ENCODE measurements around the gene MBOAT2. TPM values are rescaled to one million over a fixed set of nuclear protein-coding genes. Genes with fewer than 3 reads are reported as not detected.
"Not testable (repeated sequence)": the region's sequence is repeated elsewhere in the genome, so short reads cannot be mapped to it uniquely, and the experiment has no call there.

The MBOAT2 gene
- total RNA-seq, 2 experiments from 2014 or later: 8.8 to 10.6 TPM

DNA sequence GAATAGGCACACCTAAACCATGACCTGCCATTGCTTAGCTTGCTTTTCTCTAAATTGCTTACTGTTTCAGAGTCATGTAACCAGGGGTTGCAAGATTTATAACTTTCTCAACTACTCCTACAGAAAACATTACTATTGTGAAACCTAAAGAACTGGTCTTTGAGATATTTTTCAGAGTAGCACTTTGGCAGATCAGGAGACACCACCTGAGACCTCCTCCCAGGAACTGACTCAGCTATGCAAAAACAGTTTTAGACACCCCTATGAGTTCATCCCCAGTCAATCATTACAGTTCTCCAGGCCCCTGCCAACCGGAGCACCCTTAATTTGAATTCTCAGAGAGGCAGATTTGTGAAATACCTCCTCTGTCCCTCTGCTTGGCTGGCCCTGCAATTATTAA is 80.3 kb downstream of the MBOAT2 start:
- peaks cover 6% of the 10 kb centered on the region for H3K27me3 Mint-ChIP-seq
- ChIA-PET POLR2A (no interaction called here), CTCF (interaction anchor here (1.2 kb wide), 1 partner anchor 70 kb away, joined by 3 read pairs; no protein-coding TSS in a partner anchor)
- H3K4me1 Mint-ChIP-seq: peaks cover 1% of the 10 kb centered on the region
- no peaks in the 10 kb centered on the region for H3K9me3 Mint-ChIP-seq
- H3K27ac Mint-ChIP-seq: no peak overlapping the region
- no peak for DNase-seq
- H3K4me3 Mint-ChIP-seq: no peak overlapping the region
- H3K36me3 Mint-ChIP-seq (ENCODE audit: low read depth): no peaks in the 10 kb centered on the region

DNA sequence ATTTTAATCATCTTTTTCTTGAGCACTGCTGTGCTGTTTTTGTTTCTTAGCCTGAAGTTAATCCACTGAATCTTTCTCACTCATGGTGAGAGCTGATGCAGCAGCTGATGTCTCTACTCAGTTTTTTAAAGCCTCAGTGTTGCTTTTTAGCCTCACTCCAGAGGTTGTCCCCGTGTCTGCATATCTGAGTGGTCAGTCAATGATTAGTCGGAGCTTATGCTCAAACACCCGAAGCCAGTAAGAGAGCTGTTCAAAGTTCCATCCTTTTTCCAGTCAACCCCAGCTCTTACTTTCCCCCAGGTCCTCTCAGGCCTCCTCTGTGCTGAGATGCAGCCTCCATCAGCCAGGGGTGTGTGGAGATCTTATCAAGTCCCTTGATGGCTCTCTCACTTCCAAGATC is 81.1 kb downstream of the MBOAT2 start:
- H3K27ac Mint-ChIP-seq: no peak overlapping the region
- no peaks in the 10 kb centered on the region for H3K36me3 Mint-ChIP-seq (ENCODE audit: low read depth)
- CTCF ChIA-PET: interaction anchor here (0.7 to 1.2 kb wide), 2 partner anchors 70 to 623 kb away, joined by 3 read pairs; no protein-coding TSS in a partner anchor

DNA sequence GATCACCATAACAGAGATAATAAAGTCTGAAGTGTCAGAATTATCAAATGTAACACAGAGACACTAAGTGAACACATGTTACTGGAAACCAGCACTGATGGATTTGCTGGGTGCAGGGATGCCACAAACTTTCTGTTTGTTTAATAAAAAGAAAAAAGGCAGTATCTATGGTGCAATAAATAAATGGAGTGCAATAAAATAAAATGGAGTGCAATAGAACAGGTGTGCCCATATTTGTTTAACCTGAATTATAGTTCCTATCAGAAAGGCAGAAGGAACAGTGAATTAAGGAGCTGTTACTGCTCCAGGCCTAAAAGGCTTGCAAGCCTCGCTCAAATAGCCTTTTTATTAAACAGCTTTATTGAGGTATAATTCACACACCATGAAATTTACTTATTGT is 85.1 kb downstream of the MBOAT2 start:
- POLR2A ChIA-PET: no interaction called here
- H3K27me3 Mint-ChIP-seq: peaks cover 6% of the 10 kb centered on the region
- no peak overlapping the region for H3K27ac Mint-ChIP-seq
- no peaks in the 10 kb centered on the region for H3K9me3 Mint-ChIP-seq
- no peaks in the 10 kb centered on the region for H3K36me3 Mint-ChIP-seq (ENCODE audit: low read depth)
- no peaks in the 10 kb centered on the region for H3K4me1 Mint-ChIP-seq
- H3K4me3 Mint-ChIP-seq: no peak overlapping the region
- DNase-seq: no peak
- CTCF ChIA-PET: no interaction called here

More for the DNA sequence above, 81.1 kb downstream of the MBOAT2 start:
- Mint-ChIP-seq H3K4me1 (peaks cover 1% of the 10 kb centered on the region), H3K9me3 (no peaks in the 10 kb centered on the region), H3K4me3 (no peak overlapping the region), H3K27me3 (peaks cover 6% of the 10 kb centered on the region)
- POLR2A ChIA-PET: no interaction called here
- no peak for DNase-seq

DNA sequence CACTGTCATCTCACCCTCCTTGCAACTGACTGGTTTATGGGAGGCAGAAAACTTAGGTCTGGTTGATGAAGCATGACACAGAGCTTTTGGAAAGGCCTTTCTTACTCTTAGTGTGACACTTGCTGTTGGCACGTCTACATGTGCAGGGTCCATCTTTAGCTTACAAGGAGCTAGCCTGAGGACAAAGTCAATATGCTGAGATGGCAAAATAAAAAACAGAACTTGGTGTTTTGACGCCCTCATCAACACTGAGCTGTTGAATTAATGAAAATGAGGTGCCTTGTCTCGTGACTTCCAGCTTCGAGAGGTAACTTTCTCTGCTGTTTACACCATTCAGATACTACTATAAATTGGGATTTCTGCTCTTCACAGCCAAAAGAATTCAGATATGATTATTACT is 87.5 kb downstream of the MBOAT2 start:
- POLR2A ChIA-PET: no interaction called here
- DNase-seq: no peak

DNA sequence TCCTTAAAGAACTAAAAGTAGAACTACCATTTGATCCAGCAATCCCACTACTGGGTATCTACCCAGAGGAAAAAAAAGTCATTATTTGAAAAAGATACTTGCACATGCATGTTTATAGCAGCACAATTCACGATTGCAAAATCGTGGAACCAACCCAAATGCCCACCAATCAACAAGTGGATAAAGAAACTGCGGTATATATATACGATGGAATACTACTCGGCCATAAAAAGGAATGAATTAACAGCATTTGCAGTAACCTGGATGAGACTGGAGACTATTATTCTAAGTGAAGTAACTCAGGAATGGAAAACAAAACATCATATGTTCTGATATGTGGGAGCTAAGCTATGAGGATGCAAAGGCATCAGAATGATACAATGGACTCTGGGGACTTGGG is 89.7 kb downstream of the MBOAT2 start:
- H3K36me3 Mint-ChIP-seq (ENCODE audit: low read depth); H3K4me3 Mint-ChIP-seq; POLR2A ChIA-PET; H3K27ac Mint-ChIP-seq; DNase-seq; H3K27me3 Mint-ChIP-seq; H3K4me1 Mint-ChIP-seq: not testable (repeated sequence)
- CTCF ChIA-PET: interaction anchor here (0.6 kb wide), 1 partner anchor 173 kb away, joined by 4 read pairs; no protein-coding TSS in a partner anchor
- peaks cover 12% of the 10 kb centered on the region for H3K9me3 Mint-ChIP-seq

More for the DNA sequence above, 87.5 kb downstream of the MBOAT2 start:
- Mint-ChIP-seq H3K27ac (no peak overlapping the region), H3K4me3 (no peak overlapping the region), H3K4me1 (no peaks in the 10 kb centered on the region), H3K27me3 (peaks cover 2% of the 10 kb centered on the region), H3K9me3 (peaks cover 7% of the 10 kb centered on the region), H3K36me3 (ENCODE audit: low read depth) (no peaks in the 10 kb centered on the region)
- CTCF ChIA-PET: no interaction called here

DNA sequence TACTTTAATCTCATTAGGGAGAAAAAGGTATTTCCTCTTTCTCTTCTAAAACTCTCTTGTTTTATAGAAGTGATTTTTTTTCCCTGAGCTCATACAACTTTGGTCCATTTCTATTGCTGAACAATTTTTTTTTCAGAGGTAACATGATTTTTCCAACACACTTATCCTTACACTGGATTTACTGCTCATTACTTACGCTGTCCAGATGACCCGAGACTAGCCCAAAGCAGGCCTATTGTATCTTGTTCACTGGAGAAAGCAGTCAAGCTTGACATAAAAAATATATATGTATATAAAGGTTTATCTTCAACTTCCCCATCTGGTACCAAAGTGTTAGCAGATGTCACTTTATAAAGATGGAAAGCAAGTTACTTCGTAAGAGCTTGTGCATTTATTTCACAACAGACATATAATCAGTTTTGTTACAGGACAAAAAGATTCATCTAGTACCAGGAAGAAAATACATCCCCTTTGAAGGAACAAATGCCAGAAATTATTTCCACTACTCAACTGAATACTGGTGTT is 95.7 kb downstream of the MBOAT2 start:
- Mint-ChIP-seq H3K27ac (no peak overlapping the region), H3K4me3 (no peak overlapping the region), H3K4me1 (no peaks in the 10 kb centered on the region), H3K9me3 (peaks cover 15% of the 10 kb centered on the region), H3K36me3 (ENCODE audit: low read depth) (peaks cover 1% of the 10 kb centered on the region), H3K27me3 (no peaks in the 10 kb centered on the region)
- no peak for DNase-seq
- ChIA-PET POLR2A (no interaction called here), CTCF (interaction anchor here (0.6 kb wide), 2 partner anchors 209 to 1822 kb away, joined by 3 read pairs; no protein-coding TSS in a partner anchor)

DNA sequence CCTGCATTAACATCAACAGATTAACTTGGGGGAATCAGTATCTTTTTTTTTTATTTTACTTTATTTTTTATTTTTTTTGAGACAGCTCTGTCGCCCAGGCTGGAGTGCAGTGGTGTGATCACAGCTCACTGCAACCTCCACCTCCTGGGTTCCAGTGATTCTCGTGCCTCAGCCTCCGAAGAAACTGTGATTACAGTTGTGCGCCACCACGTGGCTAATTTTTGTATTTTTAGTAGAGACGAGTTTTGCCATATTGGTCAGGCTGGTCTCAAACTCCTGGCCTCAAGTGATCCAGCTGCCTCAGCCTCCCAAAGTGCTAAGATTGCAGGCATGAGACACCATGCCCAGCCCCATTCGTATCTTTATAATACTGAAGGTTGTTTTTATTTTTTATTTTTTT is 99.6 kb downstream of the MBOAT2 start:
- CTCF ChIA-PET: interaction anchor here (0.7 kb wide), 1 partner anchor 330 kb away, joined by 3 read pairs; no protein-coding TSS in a partner anchor
- H3K36me3 Mint-ChIP-seq (ENCODE audit: low read depth); H3K27ac Mint-ChIP-seq; H3K9me3 Mint-ChIP-seq; H3K4me1 Mint-ChIP-seq; DNase-seq; H3K4me3 Mint-ChIP-seq; H3K27me3 Mint-ChIP-seq; POLR2A ChIA-PET: not testable (repeated sequence)

DNA sequence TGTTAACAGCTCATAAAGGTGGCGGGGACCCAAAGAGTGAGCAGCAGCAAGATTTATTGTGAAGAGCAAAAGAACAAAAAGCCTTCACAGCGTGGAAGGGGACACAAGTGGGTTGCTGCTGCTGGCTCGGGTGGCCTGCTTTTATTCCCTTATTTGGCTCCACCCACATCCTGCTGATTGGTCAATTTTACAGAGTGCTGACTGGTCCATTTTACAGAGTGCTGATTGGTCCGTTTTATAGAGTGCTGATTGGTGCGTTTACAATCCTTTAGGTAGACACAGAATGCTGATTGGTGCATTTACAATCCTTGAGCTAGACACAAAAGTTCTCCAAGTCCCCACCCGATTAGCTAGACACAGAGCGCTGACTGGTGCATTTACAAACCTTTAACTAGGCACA is 100.7 kb downstream of the MBOAT2 start:
- DNase-seq; H3K27me3 Mint-ChIP-seq; H3K36me3 Mint-ChIP-seq (ENCODE audit: low read depth): not testable (repeated sequence)

DNA sequence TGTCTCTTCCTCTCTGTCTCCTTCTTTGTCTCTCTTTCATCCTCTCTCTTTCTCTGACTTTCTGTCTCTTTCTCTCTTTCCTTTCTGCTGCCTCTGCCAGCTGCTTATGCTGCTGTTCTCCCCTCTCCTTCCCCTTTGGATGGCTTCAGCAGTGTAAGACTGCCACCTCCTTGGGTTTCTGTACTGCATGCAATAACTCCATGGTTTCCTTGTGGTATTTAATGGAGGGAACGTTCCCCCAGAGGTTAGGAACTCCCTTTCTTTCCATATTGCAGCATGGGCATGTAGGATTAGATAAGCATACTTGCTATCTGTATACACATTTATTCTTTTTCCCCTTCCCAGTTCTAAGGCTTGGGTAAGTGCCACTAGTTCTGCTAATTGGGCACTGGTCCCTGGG is 106.3 kb downstream of the MBOAT2 start:
- CTCF ChIA-PET: interaction anchor here (0.6 kb wide), 1 partner anchor 1423 kb away, joined by 3 read pairs; no protein-coding TSS in a partner anchor
- H3K27me3 Mint-ChIP-seq; H3K4me3 Mint-ChIP-seq; POLR2A ChIA-PET; H3K36me3 Mint-ChIP-seq (ENCODE audit: low read depth); H3K9me3 Mint-ChIP-seq; H3K27ac Mint-ChIP-seq; H3K4me1 Mint-ChIP-seq; DNase-seq: not testable (repeated sequence)

More for the DNA sequence above, 100.7 kb downstream of the MBOAT2 start:
- POLR2A ChIA-PET, H3K4me3 Mint-ChIP-seq, H3K9me3 Mint-ChIP-seq, H3K27ac Mint-ChIP-seq, H3K4me1 Mint-ChIP-seq: not testable (repeated sequence)
- CTCF ChIA-PET: interaction anchor here (0.6 to 0.7 kb wide), 2 partner anchors 17 to 820 kb away, joined by 3 to 4 read pairs; no protein-coding TSS in a partner anchor

DNA sequence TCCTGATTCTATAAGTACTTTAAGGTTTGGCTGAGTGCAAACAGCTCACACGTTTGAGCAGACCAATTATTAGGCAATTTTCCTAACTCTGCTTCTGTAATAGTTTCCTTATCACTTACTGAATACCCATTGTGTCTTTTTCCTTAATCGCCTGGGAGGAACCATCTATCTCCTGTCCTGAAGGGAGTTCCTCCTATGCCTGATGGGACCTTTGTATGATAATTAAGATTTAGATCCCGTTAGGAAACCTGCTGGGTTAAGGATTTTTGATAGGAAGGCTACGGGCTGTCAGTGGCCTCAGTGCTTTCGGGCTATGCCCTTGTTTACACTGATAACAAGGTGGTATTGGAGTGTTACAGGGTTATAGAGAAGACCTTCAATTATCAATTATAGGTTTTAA is 106.8 kb downstream of the MBOAT2 start:
- H3K27ac Mint-ChIP-seq; H3K4me3 Mint-ChIP-seq; H3K9me3 Mint-ChIP-seq; DNase-seq; POLR2A ChIA-PET; CTCF ChIA-PET; H3K36me3 Mint-ChIP-seq (ENCODE audit: low read depth); H3K4me1 Mint-ChIP-seq; H3K27me3 Mint-ChIP-seq: not testable (repeated sequence)

DNA sequence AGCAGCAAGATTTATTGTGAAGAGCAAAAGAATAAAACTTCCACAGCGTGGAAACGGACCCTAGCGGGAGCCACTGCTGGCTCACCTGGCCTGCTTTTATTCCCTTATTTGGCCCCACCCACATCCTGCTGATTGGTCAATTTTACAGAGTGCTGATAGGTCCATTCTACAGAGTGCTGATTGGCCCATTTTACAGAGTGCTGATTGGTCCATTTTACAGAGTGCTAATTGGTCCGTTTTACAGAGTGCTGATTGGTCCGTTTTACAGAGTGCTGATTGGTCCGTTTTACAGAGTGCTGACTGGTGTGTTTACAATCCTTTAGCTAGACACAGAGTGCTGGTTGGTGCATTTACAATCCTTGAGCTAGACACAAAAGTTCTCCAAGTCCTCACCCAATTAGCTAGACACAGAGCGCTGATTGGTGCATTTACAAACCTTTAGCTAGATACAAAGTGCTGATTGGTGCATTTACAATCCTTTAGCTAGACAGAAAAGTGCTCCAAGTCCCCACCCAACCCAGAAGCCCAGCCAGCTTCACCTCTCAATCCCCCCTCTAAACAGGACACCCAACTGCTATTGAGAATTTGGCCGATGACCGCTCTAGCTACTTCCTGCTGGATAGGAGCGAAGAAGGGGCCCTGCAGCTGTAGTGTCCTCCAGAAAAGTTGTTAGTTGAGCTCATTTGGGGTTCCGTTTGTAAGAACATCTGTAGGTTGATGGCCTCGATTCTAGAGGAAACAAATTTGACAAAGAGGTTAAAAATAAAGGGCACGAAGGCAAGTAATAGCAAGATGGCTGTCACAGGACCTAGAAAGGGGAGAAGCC is 108.2 kb downstream of the MBOAT2 start:
- DNase-seq; POLR2A ChIA-PET; H3K27me3 Mint-ChIP-seq; H3K4me3 Mint-ChIP-seq; CTCF ChIA-PET; H3K36me3 Mint-ChIP-seq (ENCODE audit: low read depth); H3K27ac Mint-ChIP-seq; H3K9me3 Mint-ChIP-seq; H3K4me1 Mint-ChIP-seq: not testable (repeated sequence)

DNA sequence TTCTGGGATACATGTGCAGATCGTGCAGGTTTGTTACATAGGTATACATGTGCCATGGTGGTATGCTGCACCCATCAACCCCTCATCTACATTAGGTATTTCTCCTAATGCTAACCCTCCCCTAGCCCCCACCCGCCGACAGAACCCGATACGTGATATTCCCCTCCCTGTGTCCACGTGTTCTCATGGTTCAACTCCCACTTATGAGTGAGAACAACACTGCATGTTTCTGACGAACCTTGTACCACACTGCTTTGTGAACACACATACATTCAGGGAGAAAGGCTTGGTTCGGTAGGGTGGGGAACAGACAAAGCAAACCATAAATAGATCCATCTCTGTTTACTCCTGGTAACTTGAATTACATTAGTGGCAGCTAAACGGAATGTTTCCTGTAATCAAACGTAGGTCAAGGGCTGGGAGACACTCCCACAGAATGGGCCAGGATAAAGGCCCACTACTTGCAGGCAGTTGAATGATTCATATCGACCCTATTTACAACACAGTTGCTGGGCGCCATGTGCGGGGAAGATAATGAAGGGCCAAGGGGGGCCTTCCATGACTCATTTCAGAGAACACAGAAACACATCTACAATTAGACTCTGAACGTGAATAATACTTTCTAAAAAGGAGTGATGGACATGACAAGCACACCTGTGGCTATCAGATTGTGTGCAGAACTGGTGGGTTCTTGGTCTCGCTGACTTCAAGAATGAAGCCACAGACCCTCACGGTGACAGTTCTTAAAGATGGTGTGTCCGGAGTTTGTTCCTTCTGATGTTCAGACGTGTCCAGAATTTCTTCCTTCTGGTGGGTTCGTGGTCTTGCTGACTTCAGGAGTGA is 109.3 kb downstream of the MBOAT2 start:
- POLR2A ChIA-PET: no interaction called here
- Mint-ChIP-seq H3K9me3 (peaks cover 3% of the 10 kb centered on the region), H3K27ac (no peak overlapping the region), H3K4me1 (no peaks in the 10 kb centered on the region), H3K27me3 (no peaks in the 10 kb centered on the region), H3K36me3 (ENCODE audit: low read depth) (no peaks in the 10 kb centered on the region), H3K4me3 (no peak overlapping the region)
- no peak for DNase-seq
- CTCF ChIA-PET: no interaction called here

DNA sequence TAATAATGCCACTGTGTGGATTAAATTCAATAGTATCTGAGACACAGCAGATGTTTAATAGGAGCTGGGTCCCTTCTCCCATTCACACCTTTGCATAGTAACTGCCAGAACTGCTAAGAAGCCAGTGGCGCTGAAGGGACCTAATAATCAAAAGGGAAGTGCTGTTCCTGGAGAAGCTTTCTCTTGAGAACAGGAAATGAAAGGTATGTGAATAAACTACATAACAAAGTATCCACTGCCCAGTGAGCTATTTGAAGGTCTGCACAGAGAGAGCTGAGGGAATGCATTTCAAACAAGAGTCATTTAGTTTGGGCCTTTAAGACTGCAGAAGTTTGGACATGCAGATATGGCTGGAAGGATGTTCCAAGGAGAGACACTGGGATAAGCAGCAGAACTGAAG is 110.0 kb downstream of the MBOAT2 start:
- no peaks in the 10 kb centered on the region for H3K27me3 Mint-ChIP-seq
- no peak for DNase-seq
- H3K4me1 Mint-ChIP-seq: no peaks in the 10 kb centered on the region
- ChIA-PET POLR2A (no interaction called here), CTCF (no interaction called here)
- no peaks in the 10 kb centered on the region for H3K36me3 Mint-ChIP-seq (ENCODE audit: low read depth)
- peaks cover 3% of the 10 kb centered on the region for H3K9me3 Mint-ChIP-seq
- no peak overlapping the region for H3K4me3 Mint-ChIP-seq
- H3K27ac Mint-ChIP-seq: no peak overlapping the region
